Fibroblast of the conjunctiva (primary cell): Measurements from ENCODE around the gene TMEM109.

ENCODE experiments used
- DNase-seq: peaks from one replicate; pipeline ENCODE4 v3.0.0-alpha.2; 2010; ENCODE audit warnings: low read depth

Gene TMEM109

GRCh38 chr11:60970890-60971289 is 56.9 kb downstream of the TMEM109 start:
- no peak for DNase-seq

DNA sequence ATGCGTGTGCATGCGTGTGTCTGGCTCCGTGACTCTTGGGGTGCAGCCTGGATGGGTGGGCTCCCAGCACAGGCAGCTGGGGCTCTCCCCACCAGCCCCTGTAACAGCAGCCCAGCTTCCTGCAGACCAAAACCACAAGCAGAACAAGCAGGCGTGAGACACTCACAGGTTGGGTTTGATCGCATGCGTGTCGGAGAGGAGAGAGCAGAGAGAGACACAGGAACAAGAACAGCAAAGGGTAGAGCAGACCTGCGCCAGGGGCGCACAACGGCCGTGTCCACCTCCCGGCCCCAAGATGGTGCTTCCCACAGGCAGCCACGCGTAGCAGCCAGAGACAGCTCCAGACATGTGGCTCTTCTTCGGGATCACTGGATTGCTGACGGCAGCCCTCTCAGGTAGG is 57.6 kb downstream of the TMEM109 start, which contains the start of gene CD6:
Gene CD6, plus strand, starts transcription at position 161 of the 400 bp plus-strand sequence. Its CDS starts 186 bp downstream, at position 347.
- no peak for DNase-seq

DNA sequence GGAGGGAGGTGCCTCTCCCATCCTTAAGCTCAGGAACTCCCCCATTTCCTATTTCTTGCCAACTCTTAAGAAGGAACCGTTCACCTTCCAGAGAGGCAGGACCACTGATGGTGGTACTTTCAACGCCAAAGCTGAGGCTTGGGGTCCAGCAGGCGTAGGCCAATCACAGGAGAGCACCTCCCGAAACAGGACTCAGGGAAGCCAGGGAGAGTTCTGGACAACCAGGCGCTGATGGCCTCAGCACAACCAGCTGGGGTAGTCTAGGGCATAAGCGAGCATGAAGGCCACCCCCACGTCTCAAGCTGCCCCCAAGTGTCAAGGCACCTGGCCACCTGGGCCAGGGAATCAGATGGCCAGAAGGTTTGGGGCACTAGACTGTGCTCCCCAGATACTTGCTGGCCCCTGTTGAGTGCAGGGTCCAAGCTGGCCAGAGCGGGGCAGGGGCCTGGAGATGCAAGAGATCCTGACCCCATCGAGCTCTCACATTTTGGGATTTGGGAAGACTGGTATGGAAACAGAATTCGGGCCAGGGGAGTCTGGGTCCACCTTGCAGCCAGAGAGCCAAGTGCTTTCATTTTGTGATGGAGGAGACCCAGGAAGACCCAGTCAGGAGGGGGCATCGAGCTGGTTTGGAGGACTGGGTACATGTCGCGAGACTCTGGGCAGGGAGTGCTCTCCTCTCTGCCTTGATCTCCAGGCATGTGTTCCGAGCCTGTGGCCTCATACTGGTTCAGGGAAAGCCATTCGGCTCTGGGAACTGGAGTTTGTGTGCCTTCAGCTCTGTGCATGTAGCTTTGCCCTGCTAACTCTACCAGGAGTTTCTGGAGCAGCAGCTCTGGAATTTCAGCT is 58.4 kb downstream of the TMEM109 start:
- no peak for DNase-seq
